K562 (cell line): ENCODE results near the gene NF1. TPM values are rescaled to one million over a fixed set of nuclear protein-coding genes. Genes with fewer than 3 reads are reported as not detected.

ENCODE experiments used
- GABPB1 ChIP-seq: sonication (generic); formaldehyde crosslinking; IDR thresholded peaks from 2 replicates; pipeline ENCODE4 v1.8.0; 2022; ENCODE audit warnings: mild to moderate bottlenecking, missing genetic modification reagents
- JUND ChIP-seq, 2 experiments: IDR thresholded peaks; 2 replicates in 1 of 2; 3 replicates in 1 of 2; pipeline ENCODE4 v1.6.1; 2011; ENCODE audit warnings: borderline replicate concordance in 2 of 2, low read depth in 2 of 2, low read length in 2 of 2, improper control_type of control experiment in 1 of 2, missing biosample characterization in 1 of 2, missing genetic modification characterization in 1 of 2, missing genetic modification reagents in 1 of 2
- NR1H2 ChIP-seq: sonication (generic); formaldehyde crosslinking; IDR thresholded peaks from 2 replicates; pipeline ENCODE4 v1.4.0; 2020; ENCODE audit warnings: mild to moderate bottlenecking, missing genetic modification reagents
- PHB2 ChIP-seq: fragments of 450-650 bp; IDR thresholded peaks from 2 replicates; pipeline ENCODE4 v1.6.1; 2017; ENCODE audit warnings: low read depth
- SETDB1 ChIP-seq: IDR thresholded peaks from one replicate; pipeline ENCODE4 v1.6.1; 2012; ENCODE audit warnings: low read length, control low read depth, inconsistent platforms
- SMARCA5 ChIP-seq: fragments of 450-650 bp; IDR thresholded peaks from 2 replicates; pipeline ENCODE4 v1.6.1; 2016
- TAF9B ChIP-seq: fragments of 450-650 bp; IDR thresholded peaks from 2 replicates; pipeline ENCODE4 v1.6.1; 2018; ENCODE audit warnings: mild to moderate bottlenecking; ENCODE audit not compliant: partially characterized antibody
- polyA plus RNA-seq, 8 experiments: library from polyadenylated mRNA; depleted of rRNA in 4 of 8; stranded (reverse) in 5 of 8; unstranded in 3 of 8; fragments of >200 nt; fragmentation: Nextera tagmentation in 2 of 8; fragmentation: Illumina TruSeq in 1 of 8; extraction: Ambion mirVana in 2 of 8; extraction: Trizol in 1 of 8; gene quantifications; 2 replicates each; pipeline versions ENCODE4 v1.2.1 to v1.2.3, GENCODE V29; 2011 to 2014; ENCODE audit warnings: inconsistent platforms in 1 of 8, missing spikeins in 1 of 8
- total RNA-seq, 7 experiments: library from RNA; depleted of rRNA in 6 of 7; stranded (reverse); fragments of >200 nt in 6 of 7; fragmentation: Illumina TruSeq in 2 of 7; extraction: Trizol in 2 of 7; gene quantifications; 2 replicates each; pipeline versions ENCODE4 v1.2.1 to v1.2.3, GENCODE V29; 2011 to 2021; ENCODE audit warnings: low replicate concordance in 1 of 7
- TF ChIP-seq, protein P1 (sequence below), 2 experiments: IDR thresholded peaks in 1 of 2; conservative IDR thresholded peaks in 1 of 2; 2 replicates each; pipeline ENCODE4 v1.6.1; 2016; ENCODE audit warnings: low read depth in 2 of 2, mild to moderate bottlenecking in 1 of 2, missing compliant biosample characterization in 1 of 2, missing genetic modification characterization in 1 of 2, moderate library complexity in 1 of 2
- TF ChIP-seq, protein P2 (sequence below), 2 experiments: fragments of 450-650 bp; IDR thresholded peaks; 2 replicates each; pipeline ENCODE4 v1.6.1; 2016; ENCODE audit warnings: mild to moderate bottlenecking in 2 of 2, borderline replicate concordance in 1 of 2, low read depth in 1 of 2, moderate library complexity in 1 of 2
- TF ChIP-seq, protein P3 (sequence below): fragments of 250-450 bp; sonication (Bioruptor Pico); IDR thresholded peaks from 2 replicates; pipeline ENCODE4 v1.6.1; 2021; ENCODE audit warnings: mild to moderate bottlenecking
- TF ChIP-seq, protein P4 (sequence below): fragments of 250-450 bp; sonication (Bioruptor Pico); IDR thresholded peaks from 2 replicates; pipeline ENCODE4 v1.8.0; 2022; ENCODE audit warnings: inconsistent platforms, mild to moderate bottlenecking, moderate library complexity, borderline replicate concordance

Gene NF1
- total and polyA plus RNA-seq, 9 of the 15 experiments (the other 6 are each of a cell fraction or from before 2014, with no cell fraction given) = 3.4 to 41.9 (median 24.3) TPM

DNA sequence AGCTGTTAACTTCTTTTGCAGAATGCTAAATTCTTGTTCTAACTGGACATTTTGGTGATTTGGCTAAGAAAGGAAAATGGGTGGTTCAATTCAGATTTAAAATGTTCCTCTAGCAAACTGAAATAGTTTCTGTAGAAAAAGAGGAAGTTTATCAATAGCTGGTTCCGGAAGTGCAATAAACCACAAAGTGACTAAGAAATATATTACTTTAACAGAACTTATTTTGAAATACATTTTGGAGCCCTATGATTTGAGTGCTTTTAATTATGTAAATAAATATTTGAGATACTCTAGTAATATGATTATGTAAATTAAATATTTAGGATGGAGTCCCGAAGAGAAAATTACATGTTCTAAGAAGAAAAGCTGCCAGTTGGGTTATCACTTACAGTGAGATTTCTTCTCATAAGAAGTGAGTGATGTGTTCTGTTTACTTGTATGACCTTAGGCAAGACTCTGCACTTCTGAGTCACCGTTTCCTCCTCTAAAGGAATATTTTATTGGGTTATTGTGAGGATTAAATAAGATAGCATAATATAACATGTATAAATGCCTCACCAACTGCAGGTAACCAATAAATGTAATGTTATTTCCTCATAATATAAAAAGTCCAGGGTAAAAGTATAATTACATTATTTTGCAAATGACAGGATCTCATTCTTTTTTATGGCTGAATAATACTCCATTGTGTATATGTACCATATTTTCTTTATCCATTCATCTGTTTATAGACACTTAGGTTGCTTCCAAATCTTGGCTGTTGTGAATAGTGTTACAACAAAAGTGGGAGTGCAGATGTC, 219.4 kb downstream of the NF1 start, which contains the start of gene EVI2B (continued):
- TF ChIP-seq, protein P1, sequence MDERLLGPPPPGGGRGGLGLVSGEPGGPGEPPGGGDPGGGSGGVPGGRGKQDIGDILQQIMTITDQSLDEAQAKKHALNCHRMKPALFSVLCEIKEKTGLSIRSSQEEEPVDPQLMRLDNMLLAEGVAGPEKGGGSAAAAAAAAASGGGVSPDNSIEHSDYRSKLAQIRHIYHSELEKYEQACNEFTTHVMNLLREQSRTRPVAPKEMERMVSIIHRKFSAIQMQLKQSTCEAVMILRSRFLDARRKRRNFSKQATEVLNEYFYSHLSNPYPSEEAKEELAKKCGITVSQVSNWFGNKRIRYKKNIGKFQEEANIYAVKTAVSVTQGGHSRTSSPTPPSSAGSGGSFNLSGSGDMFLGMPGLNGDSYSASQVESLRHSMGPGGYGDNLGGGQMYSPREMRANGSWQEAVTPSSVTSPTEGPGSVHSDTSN (CRISPR knock-in tag; IDR thresholded peaks at IDR 0.05; ENCODE audit: low read depth) = no peak
- TF ChIP-seq, protein P1 (tag; conservative IDR thresholded peaks at IDR 0.05; ENCODE audit: low read depth) = peak; percentile 36; the same call in 1 of the 2 replicates
- TF ChIP-seq JUND (IDR thresholded peaks at IDR 0.05; ENCODE audit: borderline replicate concordance, low read depth, low read length) (peak; percentile 81), JUND (tag; IDR thresholded peaks at IDR 0.05; ENCODE audit: borderline replicate concordance, low read depth, low read length) (peak; percentile 87), GABPB1 (CRISPR knock-in tag) (no peak), NR1H2 (CRISPR knock-in tag) (no peak), PHB2 (no peak), SMARCA5 (peak; percentile 72; the same call in 1 of the 2 replicates), TAF9B (no peak), SETDB1 (no peak)
- TF ChIP-seq, protein P2, sequence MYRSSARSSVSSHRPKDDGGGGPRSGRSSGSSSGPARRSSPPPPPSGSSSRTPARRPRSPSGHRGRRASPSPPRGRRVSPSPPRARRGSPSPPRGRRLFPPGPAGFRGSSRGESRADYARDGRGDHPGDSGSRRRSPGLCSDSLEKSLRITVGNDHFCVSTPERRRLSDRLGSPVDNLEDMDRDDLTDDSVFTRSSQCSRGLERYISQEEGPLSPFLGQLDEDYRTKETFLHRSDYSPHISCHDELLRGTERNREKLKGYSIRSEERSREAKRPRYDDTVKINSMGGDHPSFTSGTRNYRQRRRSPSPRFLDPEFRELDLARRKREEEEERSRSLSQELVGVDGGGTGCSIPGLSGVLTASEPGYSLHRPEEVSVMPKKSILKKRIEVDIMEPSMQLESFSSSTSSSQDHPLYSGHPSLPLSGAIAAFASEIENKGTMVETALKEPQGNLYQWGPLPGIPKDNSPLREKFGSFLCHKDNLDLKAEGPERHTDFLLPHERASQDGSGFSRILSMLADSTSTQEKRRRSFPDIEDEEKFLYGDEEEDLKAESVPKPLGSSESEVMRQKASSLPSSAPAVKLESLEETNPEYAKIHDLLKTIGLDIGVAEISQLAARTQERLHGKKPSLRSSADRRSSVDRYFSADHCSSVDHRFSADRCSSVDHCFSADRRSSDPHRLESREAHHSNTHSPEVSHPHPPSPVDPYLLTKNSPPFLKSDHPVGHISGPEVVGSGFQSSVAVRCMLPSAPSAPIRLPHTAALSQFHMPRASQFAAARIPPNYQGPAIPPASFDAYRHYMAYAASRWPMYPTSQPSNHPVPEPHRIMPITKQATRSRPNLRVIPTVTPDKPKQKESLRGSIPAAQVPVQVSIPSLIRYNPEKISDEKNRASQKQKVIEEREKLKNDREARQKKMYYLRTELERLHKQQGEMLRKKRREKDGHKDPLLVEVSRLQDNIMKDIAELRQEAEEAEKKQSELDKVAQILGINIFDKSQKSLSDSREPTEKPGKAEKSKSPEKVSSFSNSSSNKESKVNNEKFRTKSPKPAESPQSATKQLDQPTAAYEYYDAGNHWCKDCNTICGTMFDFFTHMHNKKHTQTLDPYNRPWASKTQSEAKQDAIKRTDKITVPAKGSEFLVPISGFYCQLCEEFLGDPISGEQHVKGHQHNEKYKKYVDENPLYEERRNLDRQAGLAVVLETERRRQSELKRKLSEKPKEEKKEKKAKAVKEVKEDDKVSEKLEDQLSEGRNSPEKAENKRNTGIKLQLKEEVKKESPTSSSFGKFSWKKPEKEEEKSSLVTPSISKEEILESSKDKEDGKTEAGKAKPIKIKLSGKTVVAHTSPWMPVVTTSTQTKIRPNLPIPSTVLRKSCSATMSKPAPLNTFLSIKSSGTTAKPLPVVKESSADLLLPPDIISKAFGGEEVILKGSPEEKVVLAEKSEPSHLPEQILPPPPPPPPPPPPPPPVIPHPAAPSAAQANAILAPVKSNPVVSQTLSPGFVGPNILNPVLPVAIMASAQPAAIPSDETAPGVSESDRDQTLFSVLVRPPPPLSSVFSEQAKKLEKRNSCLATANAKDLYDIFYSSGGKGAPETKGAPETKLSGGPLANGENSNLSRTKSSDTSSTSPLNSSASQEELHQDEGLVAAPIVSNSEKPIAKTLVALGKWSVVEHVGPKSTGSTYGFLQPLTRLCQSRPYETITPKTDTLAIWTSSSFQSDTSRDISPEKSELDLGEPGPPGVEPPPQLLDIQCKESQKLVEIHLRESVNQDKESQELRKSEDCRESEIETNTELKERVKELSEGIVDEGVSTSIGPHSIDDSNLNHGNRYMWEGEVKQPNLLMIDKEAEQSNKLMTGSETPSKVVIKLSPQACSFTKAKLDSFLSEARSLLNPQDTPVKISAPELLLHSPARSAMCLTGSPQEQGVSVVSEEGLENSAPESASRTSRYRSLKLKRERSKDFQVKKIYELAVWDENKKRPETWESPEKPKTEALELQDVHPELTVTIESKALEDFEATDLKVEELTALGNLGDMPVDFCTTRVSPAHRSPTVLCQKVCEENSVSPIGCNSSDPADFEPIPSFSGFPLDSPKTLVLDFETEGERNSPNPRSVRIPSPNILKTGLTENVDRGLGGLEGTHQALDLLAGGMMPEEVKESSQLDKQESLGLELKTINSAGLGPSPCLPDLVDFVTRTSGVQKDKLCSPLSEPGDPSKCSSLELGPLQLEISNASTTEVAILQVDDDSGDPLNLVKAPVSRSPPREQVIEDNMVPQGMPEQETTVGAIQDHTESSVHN (IDR thresholded peaks at IDR 0.05; ENCODE audit: borderline replicate concordance in 1 of 2, low read depth in 1 of 2) = peak in 1 of 2 experiments; percentile 55; a peak in 1 of 4 replicates
- TF ChIP-seq, protein P3, sequence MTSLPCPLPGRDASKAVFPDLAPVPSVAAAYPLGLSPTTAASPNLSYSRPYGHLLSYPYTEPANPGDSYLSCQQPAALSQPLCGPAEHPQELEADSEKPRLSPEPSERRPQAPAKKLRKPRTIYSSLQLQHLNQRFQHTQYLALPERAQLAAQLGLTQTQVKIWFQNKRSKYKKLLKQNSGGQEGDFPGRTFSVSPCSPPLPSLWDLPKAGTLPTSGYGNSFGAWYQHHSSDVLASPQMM (CRISPR knock-in tag) = no peak
- TF ChIP-seq, protein P4, sequence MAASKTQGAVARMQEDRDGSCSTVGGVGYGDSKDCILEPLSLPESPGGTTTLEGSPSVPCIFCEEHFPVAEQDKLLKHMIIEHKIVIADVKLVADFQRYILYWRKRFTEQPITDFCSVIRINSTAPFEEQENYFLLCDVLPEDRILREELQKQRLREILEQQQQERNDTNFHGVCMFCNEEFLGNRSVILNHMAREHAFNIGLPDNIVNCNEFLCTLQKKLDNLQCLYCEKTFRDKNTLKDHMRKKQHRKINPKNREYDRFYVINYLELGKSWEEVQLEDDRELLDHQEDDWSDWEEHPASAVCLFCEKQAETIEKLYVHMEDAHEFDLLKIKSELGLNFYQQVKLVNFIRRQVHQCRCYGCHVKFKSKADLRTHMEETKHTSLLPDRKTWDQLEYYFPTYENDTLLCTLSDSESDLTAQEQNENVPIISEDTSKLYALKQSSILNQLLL (CRISPR knock-in tag) = no peak
